ENCODE measurements around the gene OPRD1. TPM values are rescaled to one million over a fixed set of nuclear protein-coding genes. Genes with fewer than 3 reads are reported as not detected.

OPRD1 gene
- total RNA-seq, 1 donor from 2014 or later, result not detected

GRCh38 chr1:28891256-28891655, 79.3 kb downstream of the OPRD1 start:
- ATAC-seq (no peak), DNase-seq (no peak)
- H3K4me3 ChIP-seq, result no peak overlapping the region
- no peak overlapping the region for H3K27ac ChIP-seq
- H3K27me3 ChIP-seq (ENCODE audit: low read depth), result no peaks in the 10 kb centered on the region
- peaks cover 20% of the 10 kb centered on the region for H3K4me1 ChIP-seq
- intact Hi-C loops (cut with DNase I), result no loop called here
- H3K9me3 ChIP-seq, result no peaks in the 10 kb centered on the region
- TF ChIP-seq CTCF (IDR thresholded peaks at IDR 0.05), result no peak
- H3K36me3 ChIP-seq, result no peaks in the 10 kb centered on the region

GRCh38 chr1:28893403-28894102, 81.6 kb downstream of the OPRD1 start:
- ATAC-seq (no peak), DNase-seq (no peak)
- H3K9me3 ChIP-seq, result no peaks in the 10 kb centered on the region
- intact Hi-C loops (cut with DNase I), result no loop called here
- H3K36me3 ChIP-seq, result no peaks in the 10 kb centered on the region
- no peak overlapping the region for H3K4me3 ChIP-seq
- no peak overlapping the region for H3K27ac ChIP-seq
- no peaks in the 10 kb centered on the region for H3K27me3 ChIP-seq (ENCODE audit: low read depth)
- no peak for TF ChIP-seq CTCF (IDR thresholded peaks at IDR 0.05)
- peaks cover 22% of the 10 kb centered on the region for H3K4me1 ChIP-seq

- intact Hi-C loops (cut with DNase I), result no loop called here
Observed at GRCh38 chr1:28894785-28895184, 82.8 kb downstream of the OPRD1 start.

GRCh38 chr1:28895896-28896608, 84.1 kb downstream of the OPRD1 start:
- no peak for ATAC-seq
- Histone ChIP-seq H3K36me3 (no peaks in the 10 kb centered on the region), H3K4me3 (no peak overlapping the region), H3K9me3 (no peaks in the 10 kb centered on the region), H3K27ac (no peak overlapping the region), H3K27me3 (ENCODE audit: low read depth) (no peaks in the 10 kb centered on the region), H3K4me1 (peaks cover 29% of the 10 kb centered on the region)
- no peak for DNase-seq
- TF ChIP-seq CTCF (IDR thresholded peaks at IDR 0.05), result no peak
- intact Hi-C loops (cut with DNase I), result no loop called here

More at GRCh38 chr1:28894785-28895184, 82.8 kb downstream of the OPRD1 start:
- H3K27ac ChIP-seq, result no peak overlapping the region
- no peak for TF ChIP-seq CTCF (IDR thresholded peaks at IDR 0.05)
- no peaks in the 10 kb centered on the region for H3K27me3 ChIP-seq (ENCODE audit: low read depth)
- H3K36me3 ChIP-seq, result no peaks in the 10 kb centered on the region
- H3K9me3 ChIP-seq, result no peaks in the 10 kb centered on the region
- peaks cover 29% of the 10 kb centered on the region for H3K4me1 ChIP-seq
- ATAC-seq (no peak), DNase-seq (no peak)
- H3K4me3 ChIP-seq, result no peak overlapping the region

- ATAC-seq (peak in 1 of 2 donors; percentile 17), DNase-seq (no peak)
- Histone ChIP-seq H3K4me3 (no peak overlapping the region), H3K36me3 (no peaks in the 10 kb centered on the region), H3K27me3 (ENCODE audit: low read depth) (no peaks in the 10 kb centered on the region), H3K27ac (no peak overlapping the region), H3K4me1 (peaks cover 29% of the 10 kb centered on the region), H3K9me3 (no peaks in the 10 kb centered on the region)
- intact Hi-C loops (cut with DNase I), result no loop called here
- TF ChIP-seq CTCF (IDR thresholded peaks at IDR 0.05), result no peak
Observed at GRCh38 chr1:28896609-28896986, 84.6 kb downstream of the OPRD1 start.

Data from lower lobe of right lung (tissue), 2 donors.